ENCODE results near the gene IMMP1L.
"Not testable (repeated sequence)": the region's sequence is repeated elsewhere in the genome, so short reads cannot be mapped to it uniquely, and the experiment has no call there.

Gene IMMP1L

DNA sequence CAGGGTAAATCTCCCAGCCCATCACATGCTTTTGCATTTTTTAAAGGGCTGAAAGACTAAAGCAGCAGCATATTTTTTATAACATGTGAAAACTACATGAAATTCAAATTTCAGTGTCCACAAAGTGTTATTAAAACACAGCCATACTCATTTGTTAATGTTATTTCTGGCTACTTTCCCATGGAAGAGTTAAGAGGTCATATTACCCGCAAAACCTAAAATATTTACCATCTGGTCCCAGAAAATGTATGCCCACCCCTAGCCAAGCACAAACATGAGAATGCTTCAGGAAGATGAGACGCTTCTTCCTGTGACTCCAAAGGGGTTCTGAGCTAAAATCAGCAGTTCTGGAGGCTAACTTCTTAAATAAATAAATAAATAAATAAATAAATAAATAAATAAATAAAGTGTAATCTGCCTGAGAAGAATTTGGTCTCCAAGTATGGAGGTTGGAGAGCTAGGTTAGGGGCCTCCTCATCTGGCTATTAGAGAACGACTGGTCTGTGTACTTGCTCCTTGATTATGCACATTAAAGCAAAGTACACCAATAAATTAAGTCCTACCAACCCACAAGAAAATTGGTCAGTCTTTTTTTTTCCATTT is 9.7 kb downstream of the IMMP1L start:
- DNase-seq (ENCODE audit: low spot score): no peak
- in situ Hi-C loops (cut with MboI; ENCODE audit: low pct_unique_long_range_greater_than_20kb, low sequenced_read_pairs, unreplicated experiment): loop anchor here (25.0 kb wide), 1 partner anchor 288 kb away; no protein-coding TSS in a partner anchor
- TF ChIP-seq, protein P1, sequence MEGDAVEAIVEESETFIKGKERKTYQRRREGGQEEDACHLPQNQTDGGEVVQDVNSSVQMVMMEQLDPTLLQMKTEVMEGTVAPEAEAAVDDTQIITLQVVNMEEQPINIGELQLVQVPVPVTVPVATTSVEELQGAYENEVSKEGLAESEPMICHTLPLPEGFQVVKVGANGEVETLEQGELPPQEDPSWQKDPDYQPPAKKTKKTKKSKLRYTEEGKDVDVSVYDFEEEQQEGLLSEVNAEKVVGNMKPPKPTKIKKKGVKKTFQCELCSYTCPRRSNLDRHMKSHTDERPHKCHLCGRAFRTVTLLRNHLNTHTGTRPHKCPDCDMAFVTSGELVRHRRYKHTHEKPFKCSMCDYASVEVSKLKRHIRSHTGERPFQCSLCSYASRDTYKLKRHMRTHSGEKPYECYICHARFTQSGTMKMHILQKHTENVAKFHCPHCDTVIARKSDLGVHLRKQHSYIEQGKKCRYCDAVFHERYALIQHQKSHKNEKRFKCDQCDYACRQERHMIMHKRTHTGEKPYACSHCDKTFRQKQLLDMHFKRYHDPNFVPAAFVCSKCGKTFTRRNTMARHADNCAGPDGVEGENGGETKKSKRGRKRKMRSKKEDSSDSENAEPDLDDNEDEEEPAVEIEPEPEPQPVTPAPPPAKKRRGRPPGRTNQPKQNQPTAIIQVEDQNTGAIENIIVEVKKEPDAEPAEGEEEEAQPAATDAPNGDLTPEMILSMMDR (IDR thresholded peaks at IDR 0.05; ENCODE audit: extremely low read depth, insufficient read depth, missing control alignments): no peak

DNA sequence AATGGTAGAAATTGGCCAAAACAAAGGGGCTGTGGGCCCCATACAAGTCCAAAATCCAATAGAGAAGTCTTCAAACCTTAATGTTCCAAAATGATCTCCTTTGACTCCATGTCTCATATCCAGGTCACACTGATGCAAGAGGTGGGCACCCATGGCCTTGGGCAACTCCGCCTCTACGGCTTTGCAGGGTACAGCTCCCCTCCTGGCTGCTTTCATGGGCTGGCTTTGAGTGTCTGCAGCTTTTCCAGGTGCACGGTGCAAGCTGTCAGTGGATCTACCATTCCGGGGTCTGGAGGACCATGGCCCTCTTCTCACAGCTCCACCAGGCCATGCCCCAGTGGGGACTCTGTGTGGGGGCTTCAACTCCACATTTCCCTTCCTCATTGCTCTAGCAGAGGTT is 15.7 kb downstream of the IMMP1L start:
- in situ Hi-C loops (cut with MboI; ENCODE audit: low pct_unique_long_range_greater_than_20kb, low sequenced_read_pairs, unreplicated experiment): loop anchor here (25.0 kb wide), 1 partner anchor 294 kb away; no protein-coding TSS in a partner anchor
- DNase-seq (ENCODE audit: low spot score): not testable (repeated sequence)

DNA sequence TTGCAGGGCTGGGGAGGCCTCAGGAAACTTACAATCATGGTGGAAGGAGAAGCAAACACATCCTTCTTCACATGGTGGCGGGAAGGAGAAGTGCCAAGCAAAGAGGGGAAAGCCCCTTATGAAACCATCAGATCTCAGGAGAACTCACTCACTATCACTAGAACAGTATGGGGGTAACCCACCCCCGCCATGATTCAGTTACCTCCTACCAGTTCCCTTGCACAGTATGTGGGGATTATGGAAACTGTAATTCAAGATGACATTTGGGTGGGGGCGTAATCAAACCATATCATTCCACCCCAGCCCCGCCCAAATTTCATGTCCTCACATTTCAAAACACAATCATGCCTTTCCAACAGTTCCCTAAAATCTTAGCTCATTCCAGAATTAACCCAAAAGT is 16.2 kb downstream of the IMMP1L start:
- TF ChIP-seq, protein P1 (IDR thresholded peaks at IDR 0.05; ENCODE audit: extremely low read depth, insufficient read depth, missing control alignments): no peak
- in situ Hi-C loops (cut with MboI; ENCODE audit: low pct_unique_long_range_greater_than_20kb, low sequenced_read_pairs, unreplicated experiment): loop anchor here (25.0 kb wide), 1 partner anchor 294 kb away; no protein-coding TSS in a partner anchor
- no peak for DNase-seq (ENCODE audit: low spot score)

DNA sequence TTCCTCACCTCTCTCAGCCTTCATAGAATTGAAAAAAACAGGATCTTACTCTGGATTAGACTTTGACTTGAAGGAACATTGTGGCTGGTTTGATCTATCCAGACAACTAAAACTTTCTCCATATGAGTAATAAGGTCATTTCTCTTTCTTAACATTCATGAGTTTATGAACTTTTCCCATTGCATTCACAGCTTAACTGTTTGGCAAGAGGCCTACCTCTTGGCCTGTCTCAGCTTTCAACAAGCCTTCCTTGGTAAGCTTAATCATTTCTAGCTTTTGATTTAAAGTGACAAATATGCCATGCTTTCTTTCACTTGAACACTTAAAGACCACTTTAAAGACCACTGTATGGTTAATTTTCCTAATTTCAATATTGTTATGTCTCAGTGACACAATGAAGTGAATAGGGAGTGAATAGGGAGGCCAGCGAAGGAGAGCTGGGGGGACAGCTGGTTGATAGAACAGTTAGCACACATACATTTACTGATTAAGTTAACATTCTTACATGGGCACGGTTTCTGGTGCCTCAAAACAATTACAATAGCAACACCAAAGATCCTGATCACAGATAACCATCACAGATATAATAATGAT is 17.0 kb downstream of the IMMP1L start:
- in situ Hi-C loops (cut with MboI; ENCODE audit: low pct_unique_long_range_greater_than_20kb, low sequenced_read_pairs, unreplicated experiment): loop anchor here (25.0 kb wide), 1 partner anchor 295 kb away; no protein-coding TSS in a partner anchor
- DNase-seq (ENCODE audit: low spot score): no peak
- TF ChIP-seq, protein P1 (IDR thresholded peaks at IDR 0.05; ENCODE audit: extremely low read depth, insufficient read depth, missing control alignments): no peak

DNA sequence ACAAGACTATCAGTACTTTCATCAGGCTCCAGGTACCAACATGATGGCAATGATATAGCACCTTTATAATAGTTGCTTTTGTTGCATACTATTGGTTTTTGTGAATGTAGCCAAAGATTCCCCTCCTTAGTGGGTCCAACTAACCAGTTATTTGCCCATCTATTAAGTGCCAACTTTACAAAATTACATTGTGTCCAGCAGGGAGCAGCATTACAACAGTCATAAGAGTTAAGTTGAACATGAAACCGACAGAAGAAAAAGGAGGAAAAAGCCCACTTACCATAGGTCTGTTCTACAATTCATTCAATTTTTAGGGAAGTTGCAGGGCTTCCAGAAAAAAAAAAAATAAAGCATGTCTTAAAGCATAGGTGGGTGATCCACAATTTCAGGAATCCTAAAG is 21.6 kb downstream of the IMMP1L start:
- DNase-seq (ENCODE audit: low spot score): no peak
- in situ Hi-C loops (cut with MboI; ENCODE audit: low pct_unique_long_range_greater_than_20kb, low sequenced_read_pairs, unreplicated experiment): loop anchor here (25.0 kb wide), 1 partner anchor 299 kb away; no protein-coding TSS in a partner anchor
- TF ChIP-seq, protein P1 (IDR thresholded peaks at IDR 0.05; ENCODE audit: extremely low read depth, insufficient read depth, missing control alignments): peak; percentile 40

DNA sequence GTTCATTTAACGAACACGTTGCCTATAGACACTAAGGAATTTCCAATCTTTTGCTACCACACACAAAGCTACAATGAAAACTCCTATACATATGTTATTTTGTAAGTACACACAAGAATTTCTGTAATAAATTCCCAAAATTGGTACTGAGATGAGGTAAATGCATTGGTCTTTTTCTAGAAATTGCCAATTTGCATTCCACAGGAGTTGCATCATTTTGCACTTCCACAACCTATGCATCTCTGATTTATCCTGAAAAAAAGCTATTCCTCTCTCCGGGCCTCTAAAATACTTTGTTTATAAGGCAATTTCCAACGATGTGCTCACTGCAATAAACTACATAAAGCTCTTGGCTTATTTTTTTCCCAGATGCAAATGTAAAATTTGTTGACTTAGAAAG is 24.9 kb downstream of the IMMP1L start:
- no peak for DNase-seq (ENCODE audit: low spot score)
- in situ Hi-C loops (cut with MboI; ENCODE audit: low pct_unique_long_range_greater_than_20kb, low sequenced_read_pairs, unreplicated experiment): loop anchor here (25.0 kb wide), 1 partner anchor 303 kb away; no protein-coding TSS in a partner anchor
- TF ChIP-seq, protein P1 (IDR thresholded peaks at IDR 0.05; ENCODE audit: extremely low read depth, insufficient read depth, missing control alignments): no peak

DNA sequence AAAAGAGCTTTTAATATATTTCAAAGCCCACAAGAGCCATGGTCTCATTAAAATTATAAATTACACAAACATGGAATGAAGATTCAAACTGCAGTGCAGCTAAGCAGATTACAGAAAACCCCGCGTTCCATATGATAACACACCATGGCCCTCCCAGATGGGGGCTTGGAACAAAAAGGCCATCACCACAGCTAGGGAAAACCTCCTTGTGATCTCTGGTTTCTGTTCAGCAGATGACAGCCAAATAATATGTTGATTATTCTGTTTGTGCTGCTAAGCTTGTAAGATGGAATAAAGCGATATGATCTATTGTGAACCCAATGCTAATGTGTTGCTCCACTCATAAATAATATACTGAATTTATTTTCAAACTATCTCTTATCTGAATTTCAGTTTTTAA is 28.5 kb downstream of the IMMP1L start:
- no peak for DNase-seq (ENCODE audit: low spot score)
- TF ChIP-seq, protein P1 (IDR thresholded peaks at IDR 0.05; ENCODE audit: extremely low read depth, insufficient read depth, missing control alignments): no peak
- in situ Hi-C loops (cut with MboI; ENCODE audit: low pct_unique_long_range_greater_than_20kb, low sequenced_read_pairs, unreplicated experiment): loop anchor here (25.0 kb wide), 1 partner anchor 306 kb away; no protein-coding TSS in a partner anchor
